Measurements from ENCODE around the gene TK2. TPM values are rescaled to one million over a fixed set of nuclear protein-coding genes. Genes with fewer than 3 reads are reported as not detected.

TK2 gene
- polyA plus RNA-seq, 1 donor, result 21.2 TPM

- DNase-seq, result no peak
- H3K36me3 ChIP-seq (ENCODE audit: control insufficient read depth, insufficient read depth, low read length), result no peaks in the 10 kb centered on the region
- no CpG with 5 or more reads among the region's 1 CpG for WGBS (ENCODE audit: insufficient coverage, low lambda C conversion rate)
- no peaks in the 10 kb centered on the region for H3K9me3 ChIP-seq (ENCODE audit: control insufficient read depth, low read depth, low read length)
- no peak overlapping the region for H3K4me3 ChIP-seq (ENCODE audit: low read length)
- H3K4me1 ChIP-seq (ENCODE audit: control insufficient read depth, insufficient read depth, low read length), result no peaks in the 10 kb centered on the region
- peaks cover 24% of the 10 kb centered on the region for H3K27me3 ChIP-seq (ENCODE audit: control insufficient read depth, insufficient read depth, low read length)
- H3K27ac ChIP-seq (ENCODE audit: low read length), result no peak overlapping the region
Measured at GRCh38 chr16:66462912-66463311, 87.0 kb downstream of the TK2 start.

- no peaks in the 10 kb centered on the region for H3K4me1 ChIP-seq (ENCODE audit: control insufficient read depth, insufficient read depth, low read length)
- no peak for DNase-seq
- 83% methylated on average over 1 of the region's 1 CpG for WGBS (ENCODE audit: insufficient coverage, low lambda C conversion rate)
- peaks cover 24% of the 10 kb centered on the region for H3K27me3 ChIP-seq (ENCODE audit: control insufficient read depth, insufficient read depth, low read length)
- no peaks in the 10 kb centered on the region for H3K9me3 ChIP-seq (ENCODE audit: control insufficient read depth, low read depth, low read length)
- no peak overlapping the region for H3K4me3 ChIP-seq (ENCODE audit: low read length)
- no peak overlapping the region for H3K27ac ChIP-seq (ENCODE audit: low read length)
- no peaks in the 10 kb centered on the region for H3K36me3 ChIP-seq (ENCODE audit: control insufficient read depth, insufficient read depth, low read length)
Measured at GRCh38 chr16:66460703-66461102, 89.2 kb downstream of the TK2 start.

- WGBS (ENCODE audit: insufficient coverage, low lambda C conversion rate), result no CpG with 5 or more reads among the region's 5 CpGs
- Histone ChIP-seq H3K4me3 (ENCODE audit: low read length) (no peak overlapping the region), H3K9me3 (ENCODE audit: control insufficient read depth, low read depth, low read length) (no peaks in the 10 kb centered on the region), H3K36me3 (ENCODE audit: control insufficient read depth, insufficient read depth, low read length) (no peaks in the 10 kb centered on the region), H3K4me1 (ENCODE audit: control insufficient read depth, insufficient read depth, low read length) (no peaks in the 10 kb centered on the region), H3K27ac (ENCODE audit: low read length) (no peak overlapping the region), H3K27me3 (ENCODE audit: control insufficient read depth, insufficient read depth, low read length) (peaks cover 24% of the 10 kb centered on the region)
- no peak for DNase-seq
Measured at GRCh38 chr16:66459878-66460277, 90.0 kb downstream of the TK2 start.

GRCh38 chr16:66458853-66459252 is 91.1 kb downstream of the TK2 start:
- Histone ChIP-seq H3K27ac (ENCODE audit: low read length) (no peak overlapping the region), H3K9me3 (ENCODE audit: control insufficient read depth, low read depth, low read length) (no peaks in the 10 kb centered on the region), H3K27me3 (ENCODE audit: control insufficient read depth, insufficient read depth, low read length) (peaks cover 24% of the 10 kb centered on the region), H3K36me3 (ENCODE audit: control insufficient read depth, insufficient read depth, low read length) (no peaks in the 10 kb centered on the region), H3K4me1 (ENCODE audit: control insufficient read depth, insufficient read depth, low read length) (no peaks in the 10 kb centered on the region), H3K4me3 (ENCODE audit: low read length) (no peak overlapping the region)
- WGBS (ENCODE audit: insufficient coverage, low lambda C conversion rate), result no CpG with 5 or more reads among the region's 7 CpGs
- no peak for DNase-seq

- Histone ChIP-seq H3K4me3 (ENCODE audit: low read length) (no peak overlapping the region), H3K27ac (ENCODE audit: low read length) (no peak overlapping the region), H3K4me1 (ENCODE audit: control insufficient read depth, insufficient read depth, low read length) (no peaks in the 10 kb centered on the region), H3K9me3 (ENCODE audit: control insufficient read depth, low read depth, low read length) (no peaks in the 10 kb centered on the region), H3K27me3 (ENCODE audit: control insufficient read depth, insufficient read depth, low read length) (peaks cover 24% of the 10 kb centered on the region), H3K36me3 (ENCODE audit: control insufficient read depth, insufficient read depth, low read length) (no peaks in the 10 kb centered on the region)
- WGBS (ENCODE audit: insufficient coverage, low lambda C conversion rate), result no CpG with 5 or more reads among the region's 5 CpGs
- no peak for DNase-seq
Measured at GRCh38 chr16:66458292-66458691, 91.6 kb downstream of the TK2 start.

Other genes starting within 250 kb of the TK2 start
- 20.2 TPM for gene CDH5, start 183.4 kb downstream of the TK2 start, polyA plus RNA-seq
- gene BEAN1, start 122.8 kb downstream of the TK2 start, polyA plus RNA-seq, result 1.5 TPM
- 30.9 TPM for gene CKLF, start 2.5 kb upstream of the TK2 start, polyA plus RNA-seq
- gene CMTM1, start 16.3 kb upstream of the TK2 start, polyA plus RNA-seq, result 3.4 TPM
- gene CMTM2, start 29.3 kb upstream of the TK2 start, polyA plus RNA-seq, result 0.25 TPM
- 26.2 TPM for gene CMTM3, start 54.6 kb upstream of the TK2 start, polyA plus RNA-seq
- 52.1 TPM for gene CMTM4, start 146.6 kb upstream of the TK2 start, polyA plus RNA-seq
- gene DYNC1LI2, start 201.5 kb upstream of the TK2 start, polyA plus RNA-seq, result 107 TPM